NOMO-1 (cell line): ENCODE measurements around the gene FAM163B.

Experiments
- DNase-seq, 2 experiments: peaks; one replicate each; lab custom pipeline; 2025; ENCODE audit not compliant: unreplicated experiment in 2 of 2; lab: John Stamatoyannopoulos, UW

The FAM163B gene

GRCh38 chr9:133621725-133622267 is 12.6 kb upstream of the FAM163B start:
- DNase-seq: no peak

GRCh38 chr9:133619791-133620190 is 10.6 kb upstream of the FAM163B start:
- DNase-seq: peak; percentile 46 to 79

GRCh38 chr9:133618726-133619125 is 9.5 kb upstream of the FAM163B start:
- DNase-seq: no peak

GRCh38 chr9:133616643-133617405 is 7.6 kb upstream of the FAM163B start:
- no peak for DNase-seq

GRCh38 chr9:133615606-133616188 is 6.5 kb upstream of the FAM163B start:
- DNase-seq: no peak

GRCh38 chr9:133615186-133615585 is 6.0 kb upstream of the FAM163B start:
- no peak for DNase-seq

- DNase-seq: no peak
These were observed 5.5 kb upstream of the FAM163B start for GRCh38 chr9:133614678-133615077.

- DNase-seq: no peak
These were observed 4.9 kb upstream of the FAM163B start for GRCh38 chr9:133614056-133614455.

- DNase-seq: no peak
These were observed 4.2 kb upstream of the FAM163B start for GRCh38 chr9:133613432-133613831.

GRCh38 chr9:133612816-133613215 is 3.6 kb upstream of the FAM163B start:
- no peak for DNase-seq

- no peak for DNase-seq
These were observed 2.9 kb upstream of the FAM163B start for GRCh38 chr9:133612051-133612450.

GRCh38 chr9:133610845-133611244 is 1.7 kb upstream of the FAM163B start:
- DNase-seq: no peak

- DNase-seq: no peak
These were observed 300 bp downstream of the FAM163B start for GRCh38 chr9:133608889-133609288.

- DNase-seq: no peak
These were observed 807 bp downstream of the FAM163B start for GRCh38 chr9:133608382-133608781.

- DNase-seq: no peak
These were observed 1.2 kb downstream of the FAM163B start for GRCh38 chr9:133607976-133608375.

GRCh38 chr9:133607381-133607780 is 1.8 kb downstream of the FAM163B start:
- no peak for DNase-seq

GRCh38 chr9:133606708-133607025 is 2.5 kb downstream of the FAM163B start:
- no peak for DNase-seq

GRCh38 chr9:133605856-133606707 is 3.1 kb downstream of the FAM163B start:
- no peak for DNase-seq

- DNase-seq: no peak
These were observed 3.7 kb downstream of the FAM163B start for GRCh38 chr9:133605446-133605845.

- no peak for DNase-seq
These were observed 4.3 kb downstream of the FAM163B start for GRCh38 chr9:133604856-133605255.

- peak in 1 of 2 experiments; percentile 3 for DNase-seq
These were observed 5.0 kb downstream of the FAM163B start for GRCh38 chr9:133604214-133604613.
